NCI-H187 treated with DMSO at 0.1 percent for 48 hours (cell line): Measurements from ENCODE around the gene PWP1.

Experiments used
- DNase-seq: peaks from one replicate; lab custom pipeline; 2025; lab: John Stamatoyannopoulos, UW

PWP1 gene

GRCh38 chr12:107685360-107686248, at the start of gene PWP1:
TSS of gene PWP1 (plus strand) at chr12:107685799. CDS start at chr12:107685900, 101 bp downstream.
- peak; percentile 84 for DNase-seq

GRCh38 chr12:107641154-107641553, 44.4 kb upstream of the PWP1 start:
- DNase-seq: no peak

DNA sequence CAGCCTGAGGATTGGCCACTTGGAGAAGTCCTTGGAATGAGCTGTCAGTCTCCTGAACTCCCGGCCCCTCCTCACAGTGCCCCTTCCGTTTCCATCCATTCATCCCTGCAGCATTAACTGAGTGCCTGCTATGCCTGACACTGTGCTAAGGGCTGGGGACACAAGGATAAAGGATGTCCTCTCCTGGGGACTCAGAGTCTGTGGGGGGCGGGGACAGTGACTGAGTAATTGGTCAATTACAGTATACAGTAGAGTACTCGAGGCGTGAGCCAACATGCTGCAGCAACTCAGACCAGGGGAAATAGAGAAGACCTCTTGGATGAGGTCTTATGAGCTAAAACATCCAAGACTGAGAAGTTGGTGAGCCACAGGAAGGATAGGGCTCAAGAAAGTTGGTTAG, 43.4 kb upstream of the PWP1 start:
- no peak for DNase-seq

DNA sequence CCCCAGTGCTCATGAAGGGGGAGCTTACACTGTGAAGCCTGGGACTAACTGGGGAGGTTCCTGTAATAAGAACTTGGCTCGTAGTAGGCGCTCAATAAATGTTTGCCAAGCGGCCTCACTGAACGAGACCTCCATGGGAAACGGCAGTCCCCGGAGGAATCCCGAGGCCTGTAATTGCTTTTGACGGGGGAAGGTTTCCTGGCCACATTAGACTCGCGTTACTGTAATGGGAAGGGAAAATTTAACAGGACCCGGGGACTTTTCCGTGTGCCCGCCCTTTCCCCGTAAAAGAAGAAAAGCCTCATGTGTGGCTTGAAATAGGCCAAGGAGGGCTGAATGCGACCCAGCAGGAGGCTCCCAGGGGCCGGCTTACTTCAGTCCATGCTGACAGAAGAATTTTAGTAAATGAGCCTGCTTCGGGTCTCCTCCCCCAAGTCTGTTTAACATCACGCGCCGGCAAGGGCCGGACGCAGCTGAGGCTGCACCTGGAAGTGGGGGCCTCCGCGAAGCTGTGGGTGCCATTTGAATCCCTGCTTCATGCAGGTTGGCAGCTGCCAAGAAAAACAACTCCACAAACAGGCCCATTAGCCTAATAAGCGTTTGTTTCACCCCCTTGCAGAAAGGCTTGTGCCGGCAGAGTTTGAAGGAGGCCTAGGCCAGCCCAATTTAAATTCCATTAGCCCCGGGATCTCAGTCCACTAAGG, 39.8 kb upstream of the PWP1 start:
- DNase-seq: no peak

- DNase-seq: no peak
Measured at GRCh38 chr12:107646436-107646835, 39.2 kb upstream of the PWP1 start.

- no peak for DNase-seq
Measured at GRCh38 chr12:107649661-107650061, 35.9 kb upstream of the PWP1 start.

DNA sequence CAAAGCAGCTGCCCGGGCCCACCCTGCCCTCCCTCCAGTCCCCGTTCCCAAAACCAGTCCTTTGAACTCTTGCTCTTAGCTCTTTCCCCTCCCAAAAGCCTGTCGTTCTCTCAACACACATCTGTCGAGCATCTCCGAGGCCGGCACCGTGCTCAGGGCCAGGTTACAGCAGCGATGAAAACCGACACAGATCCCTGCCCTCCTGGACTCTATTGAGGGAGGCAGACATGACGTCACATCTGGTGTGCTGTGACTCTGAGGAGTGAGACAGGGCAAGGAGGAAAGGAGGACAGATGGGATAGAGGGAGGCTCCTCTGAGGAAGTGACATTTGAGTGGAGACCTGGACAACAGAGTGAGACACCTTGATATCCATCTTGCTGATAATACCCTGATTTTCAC, 34.6 kb upstream of the PWP1 start:
- no peak for DNase-seq

DNA sequence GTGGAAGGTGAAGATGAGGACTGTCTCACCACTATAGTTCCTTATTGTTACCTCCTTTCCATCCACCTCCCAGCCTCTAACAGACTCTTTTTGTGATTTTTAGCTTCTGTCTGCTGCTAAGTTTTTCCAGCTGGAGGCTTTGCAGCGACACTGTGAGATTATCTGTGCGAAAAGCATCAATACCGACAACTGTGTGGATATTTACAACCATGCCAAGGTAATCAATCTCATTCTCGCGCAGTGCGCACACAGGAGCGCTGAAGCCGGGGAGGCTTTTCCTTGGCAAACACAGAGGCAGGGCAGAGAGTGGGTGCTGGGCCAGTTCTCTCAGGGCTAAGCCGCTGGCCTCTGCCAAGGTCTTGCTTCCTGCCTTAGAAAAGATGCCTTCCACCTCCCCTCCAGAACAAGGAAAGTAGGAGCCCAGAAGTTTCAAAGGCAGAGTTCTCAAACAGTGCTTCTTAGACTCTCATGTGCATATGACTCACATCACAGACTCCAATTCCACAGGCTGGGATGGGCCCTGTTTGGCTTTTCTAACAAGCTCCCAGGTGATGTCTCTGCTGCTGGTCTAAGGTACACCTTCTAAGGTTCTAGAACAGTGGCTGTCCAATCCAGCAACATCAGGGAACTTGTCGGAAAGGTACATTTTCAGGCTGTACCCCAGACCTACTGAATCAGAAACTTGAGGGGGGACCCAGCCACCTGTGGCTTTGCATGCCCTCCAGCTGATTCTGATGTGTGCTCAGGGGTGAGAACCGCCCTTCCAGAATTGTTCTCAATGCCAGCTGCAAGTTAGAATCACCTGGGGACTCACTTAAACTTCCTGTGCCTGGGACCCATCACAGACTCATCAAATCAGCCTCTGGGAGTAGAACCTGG, 33.8 kb upstream of the PWP1 start:
- DNase-seq: no peak

DNA sequence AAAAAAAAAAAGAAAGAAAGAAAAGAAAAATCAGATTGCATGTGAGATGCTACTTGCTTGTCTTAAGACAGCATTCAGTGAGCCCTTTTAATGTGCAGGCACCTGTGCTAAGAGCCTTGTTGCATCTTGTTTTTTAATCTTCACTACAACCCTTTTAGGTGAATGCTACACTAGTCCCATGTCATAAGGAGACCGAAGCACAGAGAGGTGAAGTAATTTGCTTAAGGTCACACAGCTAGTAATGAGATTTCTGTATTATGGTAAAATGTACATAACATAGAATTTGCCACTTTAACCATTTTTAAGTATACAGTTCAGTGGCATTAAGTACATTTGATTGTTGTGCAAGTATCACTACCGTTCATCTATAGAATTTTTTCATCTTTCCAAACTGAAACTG, 32.1 kb upstream of the PWP1 start:
- DNase-seq: no peak

DNA sequence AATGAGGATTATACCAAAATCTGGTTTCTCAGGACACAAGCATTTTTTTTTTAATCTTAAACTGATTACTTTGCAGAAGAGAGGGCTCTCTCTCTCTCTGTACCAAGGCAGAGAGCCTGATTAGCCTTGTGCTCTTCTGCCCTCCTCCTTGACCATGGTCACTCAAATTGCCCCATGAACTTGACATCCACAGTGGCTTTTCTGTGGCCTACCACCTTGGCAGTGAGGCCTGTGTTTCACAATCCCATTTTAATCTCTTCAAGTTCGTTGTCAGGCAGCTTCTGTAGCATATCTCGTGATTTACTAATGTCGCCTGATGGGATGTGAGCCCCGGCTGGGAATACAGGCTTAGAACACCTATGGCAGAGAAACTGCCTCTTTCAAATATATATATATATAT, 30.7 kb upstream of the PWP1 start:
- DNase-seq: no peak

DNA sequence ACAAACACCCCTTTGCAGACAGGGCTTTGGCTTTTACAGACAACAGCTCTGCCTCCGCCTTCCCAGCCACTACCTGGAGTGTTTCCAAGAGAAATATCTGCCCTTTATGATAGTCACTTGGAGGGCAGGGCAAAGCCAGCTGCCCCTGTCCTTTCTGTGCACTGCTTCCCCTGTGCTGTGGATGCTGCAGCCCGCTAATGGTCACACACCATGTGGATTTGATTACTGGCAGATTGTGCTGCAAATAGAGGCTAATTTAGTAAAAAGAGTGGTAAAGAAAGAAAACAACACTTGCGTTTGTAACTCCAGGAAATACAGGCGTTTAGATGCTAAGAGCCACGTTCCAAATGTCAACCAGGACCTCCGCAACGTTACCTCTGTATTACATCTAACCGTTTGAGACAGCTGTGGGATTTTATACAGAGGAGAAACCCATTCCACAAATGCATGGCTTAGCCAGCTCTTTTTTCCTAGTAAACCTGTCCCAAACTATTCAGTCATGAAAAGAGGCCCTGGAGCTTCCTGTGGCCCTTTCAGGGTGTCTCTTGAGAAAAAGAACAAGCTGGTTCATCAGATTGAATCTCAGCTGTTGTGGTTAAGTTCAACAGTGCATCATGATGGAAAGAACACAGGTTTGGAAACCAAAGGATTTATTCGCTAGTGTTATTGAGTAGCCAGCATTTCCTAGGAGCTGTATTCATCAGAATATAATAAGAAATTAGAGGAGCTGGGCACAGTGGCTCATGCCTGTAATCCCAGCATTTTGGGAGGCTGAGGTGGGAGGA, 30.1 kb upstream of the PWP1 start:
- DNase-seq: no peak

- DNase-seq: no peak
Measured at GRCh38 chr12:107656302-107656701, 29.3 kb upstream of the PWP1 start.

- DNase-seq: no peak
Measured at GRCh38 chr12:107657133-107657532, 28.5 kb upstream of the PWP1 start.

- no peak for DNase-seq
Measured at GRCh38 chr12:107657621-107658020, 28.0 kb upstream of the PWP1 start.

DNA sequence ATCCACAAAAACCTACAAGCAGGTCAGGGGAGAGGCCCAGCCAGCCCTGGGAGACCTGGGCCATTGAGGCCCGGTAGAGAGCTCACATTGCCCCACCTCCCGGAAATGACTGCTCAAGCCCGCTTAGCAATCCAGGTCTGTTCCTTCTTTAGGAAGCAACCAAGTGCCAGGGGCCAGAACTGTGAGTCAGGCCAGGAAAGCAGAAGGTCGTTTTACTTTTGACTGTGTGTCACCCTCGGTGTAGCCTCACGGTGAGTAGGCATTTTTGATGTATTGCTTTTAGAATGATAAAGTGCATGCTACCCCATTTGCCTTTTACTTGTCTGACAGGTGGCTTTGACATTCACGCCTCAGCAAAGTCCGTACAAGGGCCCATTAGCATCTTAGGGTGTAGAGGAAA, 25.4 kb upstream of the PWP1 start:
- no peak for DNase-seq

DNA sequence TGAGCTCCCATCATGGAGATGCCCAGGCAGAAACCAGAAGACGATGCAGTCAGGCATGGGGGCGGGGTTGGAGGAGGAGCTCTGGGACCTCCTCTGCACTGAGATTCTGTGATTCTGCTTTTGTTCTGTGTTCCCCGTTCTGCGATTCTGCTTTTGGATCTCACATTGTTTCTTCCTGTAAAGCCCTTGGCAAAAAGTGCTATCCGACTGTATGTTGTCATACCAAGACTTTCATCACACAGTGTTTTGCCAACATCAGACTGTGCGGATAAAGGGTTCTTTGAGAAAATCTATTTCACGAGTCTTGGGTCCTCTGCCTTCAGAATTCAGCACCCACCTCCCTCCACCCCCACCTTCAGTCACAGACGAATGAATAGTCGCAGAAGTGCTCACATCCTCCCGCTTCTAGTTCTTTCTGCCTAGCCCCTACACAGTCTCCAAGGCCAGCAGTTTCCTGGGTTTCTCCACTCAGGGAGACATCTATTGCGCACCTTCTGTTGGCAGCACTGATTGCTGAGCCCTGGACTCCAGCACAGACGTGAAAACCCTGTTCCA, 24.7 kb upstream of the PWP1 start:
- no peak for DNase-seq

- DNase-seq: no peak
Measured at GRCh38 chr12:107661830-107662229, 23.8 kb upstream of the PWP1 start.

GRCh38 chr12:107662484-107662883, 23.1 kb upstream of the PWP1 start:
- no peak for DNase-seq

- DNase-seq: no peak
Measured at GRCh38 chr12:107663277-107663676, 22.3 kb upstream of the PWP1 start.

DNA sequence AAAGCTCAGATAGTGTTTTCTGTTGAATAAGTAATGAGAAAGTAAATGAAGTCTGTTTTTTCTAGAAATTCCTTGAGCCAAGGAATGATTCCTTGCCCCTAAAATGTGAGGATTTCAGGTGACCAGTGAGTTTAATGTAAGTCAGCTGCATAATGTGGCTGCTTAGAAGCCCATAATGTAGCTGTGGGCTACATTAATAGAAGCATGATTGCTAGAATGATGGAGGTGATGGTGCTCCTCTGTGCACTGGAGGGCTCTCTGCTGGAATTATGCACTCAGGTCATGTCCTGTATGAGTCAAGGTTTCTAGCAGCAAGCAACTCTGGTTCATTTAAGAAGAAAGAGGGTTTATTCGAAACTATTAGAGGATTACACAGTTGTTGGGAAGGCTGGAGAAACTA, 19.6 kb upstream of the PWP1 start:
- DNase-seq: no peak

DNA sequence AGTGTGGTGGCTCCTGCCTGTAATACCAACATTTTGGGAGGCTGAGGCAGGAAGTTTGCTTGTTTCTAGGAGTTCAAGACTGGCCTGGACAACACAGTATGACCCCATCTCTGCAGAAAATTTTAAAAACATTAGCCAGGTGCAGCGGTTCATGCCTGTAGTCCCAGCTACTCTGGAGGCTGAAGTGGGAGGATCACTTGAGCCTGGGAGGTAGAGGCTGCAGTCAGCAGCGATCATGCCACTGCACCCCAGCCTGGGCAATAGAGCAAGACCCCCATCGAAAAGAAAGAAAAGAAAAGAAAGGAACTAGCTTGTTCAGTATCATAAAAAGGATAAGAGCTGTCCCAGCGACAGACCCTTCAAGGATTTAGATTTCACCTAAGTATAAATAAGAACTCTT, 18.1 kb upstream of the PWP1 start:
- DNase-seq: no peak
